Naive thymus-derived CD8-positive, alpha-beta T cell (primary cell): Measurements from ENCODE around the gene FEM1A. TPM values are rescaled to one million over a fixed set of nuclear protein-coding genes. Genes with fewer than 3 reads are reported as not detected.
"Not testable (repeated sequence)": the region's sequence is repeated elsewhere in the genome, so short reads cannot be mapped to it uniquely, and the experiment has no call there.

Experiments
- ATAC-seq, 2 donors: fragments of 150-1000 bp; cut with Tn5 transposase in 1 of 2; sonication (Bioruptor Pico), chemical (Tn5 transposase) in 1 of 2; 1 replicate in 1 of 2; 2 replicates in 1 of 2; pipeline ENCODE4 v1.10.0; 2021; ENCODE audit warnings: mild to moderate bottlenecking in 2 of 2, moderate library complexity in 2 of 2
- POLR2A ChIA-PET: fragments of 350-600 bp; sonication (Branson Sonifier 250); formaldehyde crosslinking; loops from one replicate; lab custom pipeline; 2021; ENCODE audit warnings: antibody characterized with exemption; lab: Charles Lee
- DNase-seq, 10 donors: peaks; one replicate each; pipeline versions ENCODE4 v3.0.0 to v3.0.0-alpha.2; 2020 to 2022
- H3K27ac Mint-ChIP-seq, 10 donors: one replicate each; pipeline ENCODE4 v1.8.0; 2020 to 2022; ENCODE audit warnings: mild to moderate bottlenecking in 10 of 10, mixed read lengths in 10 of 10, moderate library complexity in 4 of 10, inconsistent platforms in 1 of 10
- H3K27me3 Mint-ChIP-seq, 5 donors: one replicate each; pipeline ENCODE4 v1.8.0; 2021 to 2022; ENCODE audit warnings: mixed read lengths in 5 of 5
- H3K36me3 Mint-ChIP-seq, 3 donors: one replicate each; pipeline ENCODE4 v1.8.0; 2020 to 2022; ENCODE audit warnings: mixed read lengths in 3 of 3, mild to moderate bottlenecking in 2 of 3, inconsistent platforms in 1 of 3
- H3K4me1 Mint-ChIP-seq, 4 donors: one replicate each; pipeline ENCODE4 v1.8.0; 2021 to 2022; ENCODE audit warnings: mixed read lengths in 4 of 4
- H3K4me3 Mint-ChIP-seq, 10 donors: one replicate each; pipeline ENCODE4 v1.8.0; 2020 to 2022; ENCODE audit warnings: mild to moderate bottlenecking in 10 of 10, mixed read lengths in 10 of 10, moderate library complexity in 6 of 10, inconsistent platforms in 1 of 10
- H3K9me3 Mint-ChIP-seq, 9 donors: one replicate each; pipeline ENCODE4 v1.8.0; 2020 to 2022; ENCODE audit warnings: mixed read lengths in 9 of 9, mild to moderate bottlenecking in 3 of 9, inconsistent platforms in 1 of 9, moderate library complexity in 1 of 9
- polyA plus RNA-seq, 3 donors: library from polyadenylated mRNA; unstranded; fragments of 300-500 nt; fragmentation: Illumina TruSeq; gene quantifications; one replicate each; pipeline ENCODE4 v1.2.3, GENCODE V29; 2021
- total RNA-seq, 8 experiments: library from RNA in 2 of 8; stranded (reverse) in 2 of 8; gene quantifications; one replicate each; pipeline ENCODE4 v1.2.3 and lab custom pipeline; 2021 to 2026

The FEM1A gene, protein sequence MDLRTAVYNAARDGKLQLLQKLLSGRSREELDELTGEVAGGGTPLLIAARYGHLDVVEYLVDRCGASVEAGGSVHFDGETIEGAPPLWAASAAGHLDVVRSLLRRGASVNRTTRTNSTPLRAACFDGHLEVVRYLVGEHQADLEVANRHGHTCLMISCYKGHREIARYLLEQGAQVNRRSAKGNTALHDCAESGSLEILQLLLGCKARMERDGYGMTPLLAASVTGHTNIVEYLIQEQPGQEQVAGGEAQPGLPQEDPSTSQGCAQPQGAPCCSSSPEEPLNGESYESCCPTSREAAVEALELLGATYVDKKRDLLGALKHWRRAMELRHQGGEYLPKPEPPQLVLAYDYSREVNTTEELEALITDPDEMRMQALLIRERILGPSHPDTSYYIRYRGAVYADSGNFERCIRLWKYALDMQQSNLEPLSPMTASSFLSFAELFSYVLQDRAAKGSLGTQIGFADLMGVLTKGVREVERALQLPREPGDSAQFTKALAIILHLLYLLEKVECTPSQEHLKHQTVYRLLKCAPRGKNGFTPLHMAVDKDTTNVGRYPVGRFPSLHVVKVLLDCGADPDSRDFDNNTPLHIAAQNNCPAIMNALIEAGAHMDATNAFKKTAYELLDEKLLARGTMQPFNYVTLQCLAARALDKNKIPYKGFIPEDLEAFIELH
- total RNA-seq (10 to 100 TPM; 15.1 to 15.2 TPM), polyA plus RNA-seq (1 to 10 TPM; 1.7 to 3.6 (median 2.5) TPM), total RNA-seq (lab: John Stamatoyannopoulos, UW) (67.9 to 167 (median 82.1) reads per million in 6 experiments)

DNA sequence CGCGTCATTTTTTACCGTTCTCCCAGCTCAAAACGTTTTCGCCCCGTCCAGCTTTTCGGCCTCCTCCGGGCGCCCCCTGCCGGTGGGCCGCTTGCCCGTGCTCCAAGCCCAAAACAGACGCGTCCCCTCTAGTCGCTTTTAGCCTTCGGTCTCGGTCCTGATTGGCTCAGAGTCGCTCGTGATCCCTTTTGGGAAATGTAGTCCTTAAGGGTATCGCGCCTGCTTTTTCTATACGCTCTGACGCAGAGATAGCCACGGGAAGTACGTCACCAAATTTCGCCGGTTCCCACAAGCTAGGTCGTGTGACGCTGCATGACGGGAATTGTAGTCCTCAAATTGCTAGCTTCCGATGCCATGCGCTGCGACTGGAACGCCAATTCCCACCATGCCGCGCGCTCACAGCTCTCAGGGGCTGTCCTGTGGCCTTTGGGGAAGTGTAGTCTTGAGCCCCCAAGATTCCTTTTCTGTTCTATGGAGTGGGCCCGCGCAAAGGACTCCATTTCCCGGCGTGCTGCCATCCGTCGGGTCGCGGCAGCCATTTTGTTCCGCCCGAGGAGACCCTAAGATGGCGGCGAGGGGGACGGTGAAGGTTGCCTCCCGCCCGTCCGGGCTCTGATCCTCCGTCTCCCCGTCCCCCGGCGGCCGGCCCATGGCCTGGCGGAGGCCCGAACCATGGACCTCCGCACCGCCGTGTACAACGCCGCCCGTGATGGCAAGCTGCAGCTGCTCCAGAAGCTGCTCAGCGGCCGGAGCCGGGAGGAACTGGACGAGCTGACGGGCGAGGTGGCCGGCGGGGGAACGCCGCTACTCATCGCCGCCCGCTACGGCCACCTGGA lies at the start of gene FEM1A:
Gene FEM1A (plus strand): TSS at position 552 of the 836 bp plus-strand sequence. CDS start 121 bp downstream, at position 673.
- POLR2A ChIA-PET: interaction anchor here (0.6 to 3.1 kb wide), 18 partner anchors 9 to 1102 kb away, joined by 3 to 46 read pairs (median 4); partner anchors contain the start of genes CATSPERD, DPP9, HDGFL2 and KDM4B
- Mint-ChIP-seq H3K27me3 (peaks cover 0 to 2% (median 0%) of the 10 kb centered on the region in 5 donors), H3K27ac (peak within 1 kb of the TSS; percentile 81 to 95 (median 89)), H3K9me3 (no peaks in the 10 kb centered on the region), H3K36me3 (peaks cover 0 to 32% (median 6%) of the 10 kb centered on the region in 3 donors), H3K4me1 (peaks cover 8 to 41% (median 32%) of the 10 kb centered on the region in 4 donors), H3K4me3 (peak within 1 kb of the TSS; percentile 77 to 92 (median 86))
- DNase-seq (peak; percentile 94 to 100 (median 99)), ATAC-seq (peak; percentile 93 to 95)

DNA sequence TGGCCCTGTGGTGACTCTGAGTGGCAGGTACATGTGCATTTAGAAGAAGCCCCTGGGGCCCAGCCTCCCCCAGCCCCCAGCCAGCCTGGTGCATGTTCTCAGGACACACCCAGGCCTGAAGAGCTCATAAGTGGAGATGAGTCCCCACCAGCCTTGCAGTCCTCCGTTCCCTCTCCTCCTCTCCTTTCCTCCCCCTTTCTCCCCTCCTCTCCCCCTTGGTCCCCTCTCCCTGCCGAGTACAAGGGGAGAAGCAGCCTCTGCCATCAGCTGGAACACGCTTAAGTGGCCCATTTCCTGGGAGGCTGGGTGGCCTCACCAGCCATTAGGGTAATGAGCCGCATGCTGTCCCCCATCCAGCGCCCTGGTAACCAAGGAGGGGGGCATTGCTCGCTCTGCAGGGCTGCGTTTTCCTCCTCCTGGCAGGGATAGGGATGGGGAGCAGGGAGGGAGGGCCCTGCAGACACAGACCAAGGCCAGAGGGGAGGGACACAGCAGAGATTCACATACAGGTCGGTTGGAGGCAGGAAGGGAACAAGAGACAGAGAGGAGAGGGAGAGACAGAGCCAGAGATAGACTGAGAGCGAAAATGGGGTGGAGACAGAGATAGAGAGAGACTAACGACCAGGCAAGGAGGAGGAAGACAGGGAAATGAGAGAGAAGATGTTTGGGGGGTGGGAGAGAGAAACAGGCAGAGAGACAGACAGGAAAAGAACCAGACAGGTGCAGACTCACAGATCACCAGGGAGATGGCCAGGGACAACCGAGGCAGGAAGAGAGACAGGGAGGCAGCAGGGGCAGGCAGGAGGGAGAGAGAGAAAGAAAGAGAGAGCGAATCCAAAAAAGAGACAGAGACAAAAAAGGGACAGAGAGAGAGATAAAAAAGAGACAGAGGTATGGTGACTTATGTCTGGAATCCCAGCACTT lies 48.5 kb upstream of the FEM1A start:
- peaks cover 14 to 38% (median 17%) of the 10 kb centered on the region in 5 donors for H3K27me3 Mint-ChIP-seq

DNA sequence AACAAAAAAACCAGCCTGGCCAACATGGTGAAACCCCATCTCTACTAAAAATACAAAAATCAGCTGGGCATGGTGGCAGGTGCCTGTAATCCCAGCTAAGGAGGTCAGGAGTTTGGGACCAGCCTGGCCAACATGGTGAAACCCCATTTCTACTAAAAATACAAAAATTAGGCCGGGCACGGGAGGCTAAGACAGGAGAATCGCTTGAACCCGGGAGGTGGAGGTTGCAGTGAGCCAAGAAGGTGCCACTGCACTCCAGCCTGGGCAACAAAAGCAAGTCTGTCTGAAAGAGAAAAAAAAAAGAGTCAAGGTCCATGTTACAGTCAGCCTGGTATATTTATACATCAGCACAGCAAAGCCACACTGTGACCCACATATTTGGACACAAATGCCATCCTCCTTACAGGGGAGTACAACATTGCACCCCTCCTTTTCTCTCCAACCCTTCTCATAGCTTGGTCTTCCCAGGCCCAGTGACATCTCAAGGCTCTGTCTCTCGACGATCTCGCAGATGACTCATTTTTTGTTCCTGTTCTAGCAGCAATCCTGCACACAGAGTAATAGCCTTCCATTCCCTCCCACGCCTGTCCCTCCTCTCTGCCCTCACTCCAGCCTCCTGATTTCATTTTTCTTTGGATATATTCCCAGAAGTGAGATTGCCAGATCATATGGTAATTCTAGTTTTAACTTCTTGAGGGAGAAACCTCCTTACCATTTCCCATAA lies 46.9 kb upstream of the FEM1A start:
- H3K36me3 Mint-ChIP-seq: no peaks in the 10 kb centered on the region
- peaks cover 17 to 43% (median 25%) of the 10 kb centered on the region in 5 donors for H3K27me3 Mint-ChIP-seq
- H3K4me1 Mint-ChIP-seq: peaks cover 0 to 2% (median under 1%) of the 10 kb centered on the region in 4 donors
- no peak overlapping the region for H3K4me3 Mint-ChIP-seq
- POLR2A ChIA-PET: no interaction called here
- no peak overlapping the region for H3K27ac Mint-ChIP-seq
- H3K9me3 Mint-ChIP-seq: peaks cover 0 to 6% (median 0%) of the 10 kb centered on the region in 9 donors
- DNase-seq (no peak), ATAC-seq (no peak)

More for the DNA sequence above, 48.5 kb upstream of the FEM1A start:
- H3K27ac Mint-ChIP-seq: no peak overlapping the region
- POLR2A ChIA-PET: no interaction called here
- ATAC-seq (no peak), DNase-seq (no peak)
- H3K36me3 Mint-ChIP-seq: no peaks in the 10 kb centered on the region
- H3K9me3 Mint-ChIP-seq: peaks cover 0 to 3% (median 0%) of the 10 kb centered on the region in 9 donors
- no peak overlapping the region for H3K4me3 Mint-ChIP-seq
- peaks cover 0 to 2% (median 0%) of the 10 kb centered on the region in 4 donors for H3K4me1 Mint-ChIP-seq

DNA sequence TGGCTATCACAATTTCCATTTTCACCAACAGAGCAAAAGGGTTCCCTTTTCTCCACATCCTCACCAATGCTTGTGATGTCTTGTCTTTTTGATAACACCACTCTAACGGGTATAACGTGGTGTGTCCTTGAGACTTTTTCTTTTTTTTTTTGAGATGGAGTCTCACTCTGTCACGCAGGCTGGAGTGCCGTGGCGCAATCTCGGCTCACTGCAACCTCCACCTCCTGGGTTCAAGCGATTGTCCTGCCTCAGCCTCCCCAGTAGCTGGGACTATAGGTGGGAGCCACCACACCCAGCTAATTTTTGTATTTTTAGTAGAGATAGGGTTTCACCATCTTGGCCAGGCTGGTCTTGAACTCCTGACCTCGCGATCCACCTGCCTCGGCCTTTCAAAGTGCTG lies 46.4 kb upstream of the FEM1A start:
- DNase-seq, H3K4me3 Mint-ChIP-seq, H3K9me3 Mint-ChIP-seq, POLR2A ChIA-PET, ATAC-seq, H3K36me3 Mint-ChIP-seq, H3K27ac Mint-ChIP-seq, H3K4me1 Mint-ChIP-seq: not testable (repeated sequence)
- H3K27me3 Mint-ChIP-seq: peaks cover 17 to 45% (median 29%) of the 10 kb centered on the region in 5 donors

DNA sequence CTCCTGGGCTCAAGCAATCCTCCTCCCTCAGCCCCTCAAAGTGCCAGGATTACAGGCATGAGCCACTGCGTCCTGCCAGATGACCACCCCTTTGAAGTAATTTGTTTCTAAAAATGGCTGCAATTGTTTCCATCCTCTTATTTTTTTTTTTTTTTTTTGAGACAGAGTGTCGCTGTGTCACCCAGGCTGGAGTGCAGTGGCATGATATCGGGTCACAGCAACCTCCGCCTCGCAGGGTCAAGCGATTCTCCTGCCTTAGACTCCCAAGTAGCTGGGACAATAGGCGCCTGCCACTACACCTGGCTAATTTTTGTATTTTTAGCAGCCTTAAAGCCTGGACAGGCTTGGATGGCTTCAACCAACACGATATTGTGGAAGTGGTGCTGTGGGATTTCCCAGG lies 45.5 kb upstream of the FEM1A start:
- POLR2A ChIA-PET: interaction anchor here (0.6 kb wide), 1 partner anchor 43 kb away, joined by 3 read pairs; no protein-coding TSS in a partner anchor
- H3K27ac Mint-ChIP-seq: no peak overlapping the region

DNA sequence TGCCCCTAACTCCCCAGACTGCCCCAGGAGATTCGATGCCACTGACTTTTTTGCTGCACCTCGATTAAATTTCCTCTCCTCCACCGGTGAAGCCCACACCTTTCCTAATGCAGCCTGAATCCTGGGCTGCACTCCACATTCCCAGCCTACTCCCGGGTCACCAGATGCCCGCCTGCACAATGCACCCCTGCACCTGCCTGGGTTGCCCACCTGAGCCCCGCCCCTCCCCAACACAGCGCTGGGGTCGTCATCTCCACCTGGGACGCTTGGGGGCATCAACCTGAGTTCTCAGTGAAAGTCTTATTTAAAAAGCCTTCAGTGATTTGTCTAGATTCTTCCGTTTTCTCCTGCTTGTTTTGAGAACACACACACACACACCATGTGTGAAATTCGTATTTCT lies 43.3 kb upstream of the FEM1A start:
- DNase-seq: no peak
- ATAC-seq: no peak
- Mint-ChIP-seq H3K4me3 (no peak overlapping the region), H3K36me3 (no peaks in the 10 kb centered on the region), H3K9me3 (peaks cover 0 to 9% (median 0%) of the 10 kb centered on the region in 9 donors), H3K27me3 (peaks cover 12 to 47% (median 24%) of the 10 kb centered on the region in 5 donors), H3K27ac (no peak overlapping the region), H3K4me1 (peaks cover 0 to 2% (median under 1%) of the 10 kb centered on the region in 4 donors)
- POLR2A ChIA-PET: no interaction called here

More for the DNA sequence above, 45.5 kb upstream of the FEM1A start:
- H3K4me1 Mint-ChIP-seq: peaks cover 0 to 2% (median under 1%) of the 10 kb centered on the region in 4 donors
- no peak for DNase-seq
- peaks cover 17 to 45% (median 30%) of the 10 kb centered on the region in 5 donors for H3K27me3 Mint-ChIP-seq
- H3K9me3 Mint-ChIP-seq: peaks cover 0 to 9% (median 0%) of the 10 kb centered on the region in 9 donors
- H3K36me3 Mint-ChIP-seq: no peaks in the 10 kb centered on the region
- no peak overlapping the region for H3K4me3 Mint-ChIP-seq
- no peak for ATAC-seq

DNA sequence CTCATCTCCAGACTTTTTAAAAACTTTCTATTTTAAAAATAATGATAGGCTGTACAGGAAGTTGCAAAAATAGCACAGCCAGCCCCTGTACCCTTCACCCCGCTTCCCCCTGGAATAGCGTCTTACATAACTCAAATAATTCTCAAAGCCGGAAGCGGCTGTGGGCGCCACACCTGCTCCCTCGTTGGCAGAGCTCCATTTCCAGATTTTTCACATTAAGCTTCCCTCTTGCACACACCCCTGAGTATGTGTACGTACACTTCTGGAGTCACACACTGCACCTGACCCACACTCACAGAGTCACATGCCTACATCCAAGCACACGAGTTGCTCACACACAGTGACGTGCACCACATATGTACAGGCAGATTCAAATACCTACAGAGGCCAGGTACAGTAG lies 42.9 kb upstream of the FEM1A start:
- H3K4me3 Mint-ChIP-seq: no peak overlapping the region

DNA sequence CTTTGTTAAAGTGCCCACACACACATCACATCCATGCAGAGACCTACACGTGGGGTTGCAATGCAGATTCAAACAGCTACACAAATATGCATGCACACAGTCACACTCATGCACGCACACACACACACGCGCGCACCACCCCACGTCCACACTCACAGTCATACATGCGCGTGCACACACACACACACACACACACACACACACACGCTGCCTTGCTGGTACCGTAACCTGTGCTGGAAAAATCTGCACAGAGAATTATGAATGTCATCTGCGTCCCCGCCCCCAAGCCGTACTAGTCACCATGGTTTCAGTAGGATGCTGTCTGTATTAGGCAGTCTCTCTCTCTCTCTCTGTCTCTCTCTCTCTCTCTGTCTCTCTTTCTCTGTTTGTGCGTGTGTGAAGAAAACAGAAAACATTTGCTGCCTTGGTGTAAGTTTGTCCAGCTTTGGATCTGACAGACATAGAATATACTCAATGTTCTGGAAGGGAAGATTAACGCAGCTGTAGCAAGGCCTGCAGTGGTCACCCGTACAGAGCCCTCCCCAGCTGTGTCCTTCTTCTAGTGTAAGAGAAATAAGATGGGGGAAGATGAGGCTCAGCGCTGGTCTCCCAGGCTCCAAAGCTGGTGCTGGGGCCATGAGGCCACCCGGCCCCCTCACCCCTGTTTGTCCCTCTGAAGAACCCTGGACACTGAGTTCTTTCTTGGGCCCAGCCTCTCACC lies 41.5 kb upstream of the FEM1A start:
- Mint-ChIP-seq H3K4me1 (peaks cover 0 to 2% (median under 1%) of the 10 kb centered on the region in 4 donors), H3K9me3 (peaks cover 0 to 9% (median 0%) of the 10 kb centered on the region in 9 donors), H3K4me3 (no peak overlapping the region), H3K27me3 (peaks cover 14 to 52% (median 24%) of the 10 kb centered on the region in 5 donors), H3K27ac (peak overlapping the region in 1 of 10 donors; percentile 19), H3K36me3 (no peaks in the 10 kb centered on the region)
- DNase-seq (no peak), ATAC-seq (no peak)
- POLR2A ChIA-PET: no interaction called here

More for the DNA sequence above, 42.9 kb upstream of the FEM1A start:
- POLR2A ChIA-PET: interaction anchor here (0.7 kb wide), 1 partner anchor 437 kb away, joined by 3 read pairs; no protein-coding TSS in a partner anchor
- H3K27ac Mint-ChIP-seq: no peak overlapping the region
- peaks cover 9 to 43% (median 24%) of the 10 kb centered on the region in 5 donors for H3K27me3 Mint-ChIP-seq
- H3K9me3 Mint-ChIP-seq: peaks cover 0 to 9% (median 0%) of the 10 kb centered on the region in 9 donors
- peaks cover 0 to 2% (median under 1%) of the 10 kb centered on the region in 4 donors for H3K4me1 Mint-ChIP-seq
- DNase-seq (no peak), ATAC-seq (no peak)
- no peaks in the 10 kb centered on the region for H3K36me3 Mint-ChIP-seq

DNA sequence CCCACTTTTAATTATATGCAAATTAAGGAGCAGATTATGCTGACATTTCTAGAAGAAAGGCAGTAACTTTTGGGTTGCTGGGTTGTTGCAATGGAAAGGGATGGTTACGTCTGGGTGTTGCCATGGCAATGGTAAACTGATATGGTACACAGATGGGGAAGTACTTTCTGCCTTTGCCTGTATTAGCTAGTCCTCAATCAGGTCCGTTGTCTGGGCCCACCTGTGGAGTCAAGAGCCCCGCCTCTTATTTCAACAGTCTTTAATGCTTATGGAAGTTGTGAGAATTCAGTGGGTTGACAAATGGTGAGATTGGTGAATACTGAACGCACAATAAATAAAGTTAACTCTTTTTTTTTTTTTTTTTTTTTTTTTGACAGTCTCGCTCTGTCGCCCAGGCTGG lies 37.3 kb upstream of the FEM1A start:
- no peak for DNase-seq
- Mint-ChIP-seq H3K27ac (no peak overlapping the region), H3K36me3 (peaks cover 0 to 4% (median 0%) of the 10 kb centered on the region in 3 donors), H3K4me3 (no peak overlapping the region), H3K27me3 (peaks cover 10 to 64% (median 13%) of the 10 kb centered on the region in 5 donors), H3K4me1 (peaks cover 0 to 2% (median under 1%) of the 10 kb centered on the region in 4 donors), H3K9me3 (peaks cover 0 to 3% (median 0%) of the 10 kb centered on the region in 9 donors)
- POLR2A ChIA-PET: no interaction called here
- ATAC-seq: no peak

DNA sequence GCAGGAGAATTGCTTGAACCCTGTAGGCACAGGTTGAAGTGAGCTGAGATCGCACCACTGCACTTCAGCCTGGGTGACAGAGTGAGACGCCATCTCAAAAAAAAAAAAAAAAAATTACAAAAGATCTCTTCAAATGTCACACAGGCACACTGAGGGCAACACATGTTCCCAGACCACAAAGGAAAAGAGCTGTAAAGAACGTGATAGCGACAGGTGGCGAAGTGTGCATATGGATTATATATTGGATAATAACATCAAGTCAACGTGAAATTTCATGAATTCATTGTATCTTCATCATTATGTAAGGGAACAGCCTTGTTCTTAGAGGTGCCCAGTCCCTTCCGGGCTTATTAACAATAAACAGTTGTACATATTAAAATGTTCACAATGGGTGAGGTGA lies 36.1 kb upstream of the FEM1A start:
- H3K27me3 Mint-ChIP-seq: peaks cover 8 to 63% (median 16%) of the 10 kb centered on the region in 5 donors
- peaks cover 0 to 4% (median 0%) of the 10 kb centered on the region in 3 donors for H3K36me3 Mint-ChIP-seq
- no peak overlapping the region for H3K27ac Mint-ChIP-seq
- DNase-seq (no peak), ATAC-seq (no peak)
- POLR2A ChIA-PET: no interaction called here
- no peak overlapping the region for H3K4me3 Mint-ChIP-seq
- H3K4me1 Mint-ChIP-seq: peaks cover 0 to 8% (median 4%) of the 10 kb centered on the region in 4 donors
- H3K9me3 Mint-ChIP-seq: peaks cover 0 to 2% (median 0%) of the 10 kb centered on the region in 9 donors
